Spleen (tissue), 11 donors: Measurements from ENCODE around the gene TSPAN9. TPM values are rescaled to one million over a fixed set of nuclear protein-coding genes. Genes with fewer than 3 reads are reported as not detected.

Experiments used
- DNase-seq: peaks from one replicate; pipeline ENCODE4 v3.0.0-alpha.2; 2020
- H3K27ac ChIP-seq, 8 donors: fragments of 200-600 bp; sonication (generic) in 7 of 8; 1 replicate in 4 of 8; 2 replicates in 4 of 8; pipeline versions ENCODE4 v1.5.0 to v1.8.0; 2016 to 2021; ENCODE audit warnings: inconsistent platforms in 4 of 8, mild to moderate bottlenecking in 4 of 8, moderate library complexity in 1 of 8
- H3K27me3 ChIP-seq, 7 donors: fragments of 200-600 bp; sonication (generic) in 6 of 7; replicated peaks in 1 of 7; 1 replicate in 4 of 7; 2 replicates in 3 of 7; pipeline versions ENCODE4 v1.5.0 to v1.8.0; 2016 to 2021; ENCODE audit warnings: inconsistent platforms in 3 of 7, mild to moderate bottlenecking in 1 of 7
- H3K36me3 ChIP-seq, 6 donors: fragments of 200-600 bp; sonication (generic) in 5 of 6; 1 replicate in 4 of 6; 2 replicates in 2 of 6; pipeline versions ENCODE4 v1.5.0 to v1.8.0; 2016 to 2021; ENCODE audit warnings: inconsistent platforms in 2 of 6
- H3K4me1 ChIP-seq, 6 donors: fragments of 200-600 bp; sonication (generic) in 5 of 6; 1 replicate in 3 of 6; 2 replicates in 3 of 6; pipeline versions ENCODE4 v1.5.0 to v1.8.0; 2016 to 2021; ENCODE audit warnings: inconsistent platforms in 3 of 6
- H3K4me3 ChIP-seq, 8 donors: fragments of 200-600 bp; sonication (generic) in 7 of 8; 1 replicate in 4 of 8; 2 replicates in 4 of 8; pipeline versions ENCODE4 v1.5.0 to v1.8.0; 2016 to 2021; ENCODE audit warnings: inconsistent platforms in 4 of 8, mild to moderate bottlenecking in 4 of 8, moderate library complexity in 2 of 8
- H3K9me3 ChIP-seq, 8 donors: fragments of 200-600 bp; sonication (generic) in 7 of 8; 1 replicate in 4 of 8; 2 replicates in 4 of 8; pipeline versions ENCODE4 v1.5.0 to v1.8.0; 2016 to 2021; ENCODE audit warnings: inconsistent platforms in 4 of 8
- POLR2A ChIP-seq, 3 donors: fragments of 450-650 bp; IDR thresholded peaks; one replicate each; pipeline ENCODE4 v1.5.1; 2017; ENCODE audit warnings: antibody characterized with exemption in 3 of 3, mild to moderate bottlenecking in 1 of 3
- POLR2AphosphoS5 ChIP-seq, 3 donors: sonication (generic); formaldehyde crosslinking; IDR thresholded peaks; one replicate each; pipeline ENCODE4 v1.5.1; 2017; ENCODE audit warnings: antibody characterized with exemption in 3 of 3
- WGBS, 5 donors: extraction: QIAGEN DNeasy Blood & Tissue Kit in 3 of 5; methylation state at CpG; one replicate each; pipeline versions ENCODE4 v1.1.5 to v1.1.7; 2013 to 2018; 5-methylcytosine and 5-hydroxymethylcytosine counted together
- intact Hi-C: fragments of 100-400 bp; cut with DNase I; formaldehyde crosslinking; loops from one replicate; pipeline ENCODE4 v1.15.0; 2023; ENCODE audit warnings: low total_unique reads
- polyA plus RNA-seq, 3 donors: library from polyadenylated mRNA; stranded (reverse); fragments of 200-250 nt; gene quantifications; one replicate each; pipeline ENCODE4 v1.2.1, GENCODE V29; 2013
- total RNA-seq, 7 donors: library from RNA; depleted of rRNA in 3 of 7; stranded (reverse); fragments of >200 nt in 3 of 7; fragmentation: NEBNext Ultra II Directional in 4 of 7; extraction: Animal tissue kit (Norgen Biotek cat#: 25700) in 4 of 7; gene quantifications; one replicate each; pipeline versions ENCODE4 v1.1.0 to v1.2.1, GENCODE V29; 2016 to 2021
- TF ChIP-seq, protein P1 (sequence below), 11 experiments: fragments of 200-600 bp in 7 of 11; fragments of 450-650 bp in 4 of 11; sonication (generic) in 4 of 11; IDR thresholded peaks in 8 of 11; conservative IDR thresholded peaks in 3 of 11; 1 replicate in 7 of 11; 2 replicates in 4 of 11; pipeline versions ENCODE4 v1.4.0 to v1.8.0; 2016 to 2021; ENCODE audit warnings: antibody characterized with exemption in 11 of 11, inconsistent platforms in 4 of 11, mild to moderate bottlenecking in 1 of 11
- donor health status: healthy with polysubstance abuse.
- donor health status: DM: no; HTN: no; CAD: no; lungs with moderate emphysema.
- donor health status: DM: no; HTN: no; CAD: no.
- donor health status: Bipolar disorder and iron deficiency.
- donor health status: healthy.
- donor health status: DM: no; HTN: no; CAD: no.
- donor health status: DM: yes; HTN: yes; CAD: no.

The TSPAN9 gene
- total and polyA plus RNA-seq, 10 donors, result 3.6 to 51.1 (median 32.4) TPM

DNA sequence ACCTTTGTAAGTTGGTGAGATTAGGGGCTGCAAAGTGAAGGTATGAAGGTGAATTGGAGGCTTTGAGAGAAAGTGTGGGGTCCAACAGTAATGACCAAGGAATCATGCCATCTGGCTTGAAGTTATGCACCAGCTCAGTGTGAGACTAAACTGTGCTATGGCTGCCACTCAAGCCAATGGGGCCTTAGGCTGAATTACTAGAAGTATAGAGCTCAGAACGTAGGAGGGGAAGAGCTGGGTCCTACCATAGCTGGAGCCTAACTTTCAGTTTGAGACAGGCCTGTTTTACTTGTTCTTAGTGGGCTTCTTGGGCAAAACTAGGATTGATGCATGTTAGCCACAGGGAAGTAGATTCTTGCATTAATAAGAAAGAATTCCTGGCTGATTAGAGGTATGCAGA, 194.0 kb downstream of the TSPAN9 start:
- intact Hi-C loops, result no loop called here

DNA sequence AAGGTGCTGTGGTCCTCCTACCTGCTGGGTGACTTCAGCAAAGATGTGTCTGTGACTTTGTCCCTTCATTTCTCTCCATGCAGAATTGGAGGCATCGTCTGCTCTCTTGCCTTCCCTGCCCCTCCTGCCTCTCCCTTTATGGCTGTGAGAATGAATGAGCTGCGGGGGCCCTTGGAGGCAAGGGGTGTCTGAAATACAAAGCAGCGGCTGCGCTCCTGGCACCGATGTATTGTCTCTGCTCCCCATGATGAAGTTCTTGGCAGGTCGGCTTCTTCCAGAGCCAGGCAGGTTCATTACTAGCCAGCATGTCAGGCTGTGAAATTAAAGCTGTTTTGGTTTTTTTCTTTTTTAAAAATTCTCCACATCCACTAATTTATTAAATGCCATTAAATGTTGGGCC, 194.5 kb downstream of the TSPAN9 start:
- no peak for DNase-seq
- H3K27me3 ChIP-seq, result peaks cover 0 to 27% (median 0%) of the 10 kb centered on the region in 7 donors
- 90 to 93% (median 92%) methylated on average over 6 of the region's 6 CpGs for WGBS, 5 donors
- TF ChIP-seq, protein P1, sequence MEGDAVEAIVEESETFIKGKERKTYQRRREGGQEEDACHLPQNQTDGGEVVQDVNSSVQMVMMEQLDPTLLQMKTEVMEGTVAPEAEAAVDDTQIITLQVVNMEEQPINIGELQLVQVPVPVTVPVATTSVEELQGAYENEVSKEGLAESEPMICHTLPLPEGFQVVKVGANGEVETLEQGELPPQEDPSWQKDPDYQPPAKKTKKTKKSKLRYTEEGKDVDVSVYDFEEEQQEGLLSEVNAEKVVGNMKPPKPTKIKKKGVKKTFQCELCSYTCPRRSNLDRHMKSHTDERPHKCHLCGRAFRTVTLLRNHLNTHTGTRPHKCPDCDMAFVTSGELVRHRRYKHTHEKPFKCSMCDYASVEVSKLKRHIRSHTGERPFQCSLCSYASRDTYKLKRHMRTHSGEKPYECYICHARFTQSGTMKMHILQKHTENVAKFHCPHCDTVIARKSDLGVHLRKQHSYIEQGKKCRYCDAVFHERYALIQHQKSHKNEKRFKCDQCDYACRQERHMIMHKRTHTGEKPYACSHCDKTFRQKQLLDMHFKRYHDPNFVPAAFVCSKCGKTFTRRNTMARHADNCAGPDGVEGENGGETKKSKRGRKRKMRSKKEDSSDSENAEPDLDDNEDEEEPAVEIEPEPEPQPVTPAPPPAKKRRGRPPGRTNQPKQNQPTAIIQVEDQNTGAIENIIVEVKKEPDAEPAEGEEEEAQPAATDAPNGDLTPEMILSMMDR (IDR thresholded peaks at IDR 0.05 in 8 of 11, conservative IDR thresholded peaks at IDR 0.05 in 3 of 11), result no peak
- TF ChIP-seq POLR2AphosphoS5 (IDR thresholded peaks at IDR 0.05) (no peak), POLR2A (IDR thresholded peaks at IDR 0.05) (no peak)
- no peak overlapping the region for H3K27ac ChIP-seq
- peaks cover 3 to 40% (median 27%) of the 10 kb centered on the region in 6 donors for H3K4me1 ChIP-seq
- H3K36me3 ChIP-seq, result no peaks in the 10 kb centered on the region
- H3K9me3 ChIP-seq, result no peaks in the 10 kb centered on the region
- no peak overlapping the region for H3K4me3 ChIP-seq
- intact Hi-C loops, result no loop called here

More for the DNA sequence above, 194.0 kb downstream of the TSPAN9 start:
- no peaks in the 10 kb centered on the region for H3K36me3 ChIP-seq
- peaks cover 0 to 27% (median 0%) of the 10 kb centered on the region in 7 donors for H3K27me3 ChIP-seq
- H3K9me3 ChIP-seq, result no peaks in the 10 kb centered on the region
- TF ChIP-seq POLR2A (IDR thresholded peaks at IDR 0.05), result no peak
- TF ChIP-seq, protein P1 (IDR thresholded peaks at IDR 0.05 in 8 of 11, conservative IDR thresholded peaks at IDR 0.05 in 3 of 11), result no peak
- TF ChIP-seq POLR2AphosphoS5 (IDR thresholded peaks at IDR 0.05), result no peak
- no peak overlapping the region for H3K27ac ChIP-seq
- no peak overlapping the region for H3K4me3 ChIP-seq
- peaks cover 3 to 40% (median 27%) of the 10 kb centered on the region in 6 donors for H3K4me1 ChIP-seq
- no peak for DNase-seq
- 40 to 96% (median 80%) methylated on average over 1 of the region's 1 CpG for whole genome bisulfite sequencing, 5 donors

- DNase-seq, result no peak
- peaks cover 3 to 33% (median 23%) of the 10 kb centered on the region in 6 donors for H3K4me1 ChIP-seq
- TF ChIP-seq, protein P1 (IDR thresholded peaks at IDR 0.05 in 8 of 11, conservative IDR thresholded peaks at IDR 0.05 in 3 of 11), result no peak
- TF ChIP-seq POLR2A (IDR thresholded peaks at IDR 0.05) (no peak), POLR2AphosphoS5 (IDR thresholded peaks at IDR 0.05) (no peak)
- intact Hi-C loops, result no loop called here
- H3K36me3 ChIP-seq, result no peaks in the 10 kb centered on the region
- no peak overlapping the region for H3K4me3 ChIP-seq
- WGBS, 5 donors, result 86 to 93% (median 90%) methylated on average over 9 of the region's 9 CpGs
- H3K9me3 ChIP-seq, result no peaks in the 10 kb centered on the region
- peak overlapping the region in 4 of 8 donors; percentile 22 to 61 (median 28) for H3K27ac ChIP-seq
- H3K27me3 ChIP-seq, result peaks cover 0 to 27% (median 0%) of the 10 kb centered on the region in 7 donors
Measured at GRCh38 chr12:3272958-3273357, 195.8 kb downstream of the TSPAN9 start.

DNA sequence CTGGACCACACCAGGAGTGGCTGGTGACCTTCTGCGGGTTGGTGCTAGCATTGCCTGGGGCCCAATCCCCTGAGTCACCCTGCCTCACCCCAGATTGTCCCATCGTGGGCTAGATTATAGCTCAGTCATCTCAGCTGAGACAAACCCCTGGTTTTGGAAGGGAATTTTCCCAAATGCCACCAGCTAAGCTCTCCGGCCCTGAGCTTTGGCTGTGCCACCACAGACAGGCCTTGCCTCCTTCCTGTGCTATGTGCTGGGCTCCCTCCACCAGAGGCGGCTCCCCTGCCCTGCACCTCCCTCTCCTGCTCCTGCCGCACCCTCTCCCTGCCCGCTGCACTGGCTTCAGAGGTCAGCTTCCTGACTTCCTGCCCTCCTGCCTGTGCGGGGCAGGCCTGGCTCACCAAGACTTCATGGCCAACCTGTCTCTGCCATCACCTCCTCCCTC, 196.3 kb downstream of the TSPAN9 start:
- H3K4me1 ChIP-seq, result peaks cover 3 to 33% (median 23%) of the 10 kb centered on the region in 6 donors
- peak; percentile 82 for DNase-seq
- intact Hi-C loops, result no loop called here
- no peak overlapping the region for H3K4me3 ChIP-seq
- peaks cover 0 to 27% (median 0%) of the 10 kb centered on the region in 7 donors for H3K27me3 ChIP-seq
- H3K27ac ChIP-seq, result peak overlapping the region in 4 of 8 donors; percentile 22 to 61 (median 28)
- 56 to 84% (median 67%) methylated on average over 7 of the region's 7 CpGs for WGBS, 5 donors
- no peaks in the 10 kb centered on the region for H3K9me3 ChIP-seq
- TF ChIP-seq, protein P1 (IDR thresholded peaks at IDR 0.05 in 8 of 11, conservative IDR thresholded peaks at IDR 0.05 in 3 of 11), result peak in 1 of 11 experiments; percentile 23
- TF ChIP-seq POLR2AphosphoS5 (IDR thresholded peaks at IDR 0.05) (peak; percentile 43 to 79 (median 71)), POLR2A (IDR thresholded peaks at IDR 0.05) (no peak)
- no peaks in the 10 kb centered on the region for H3K36me3 ChIP-seq
